Measurements from ENCODE around the gene NTSR2. TPM values are rescaled to one million over a fixed set of nuclear protein-coding genes. Genes with fewer than 3 reads are reported as not detected.

The NTSR2 gene
- total and polyA plus RNA-seq, 7 donors: 0.04 to 0.60 TPM; not detected in 5

- Histone ChIP-seq H3K9me3 (no peaks in the 10 kb centered on the region), H3K27me3 (peaks cover 0 to 24% (median 8%) of the 10 kb centered on the region in 3 donors), H3K27ac (no peak overlapping the region), H3K4me3 (no peak overlapping the region), H3K36me3 (no peaks in the 10 kb centered on the region), H3K4me1 (no peaks in the 10 kb centered on the region)
- intact Hi-C loops (cut with DNase I): loop anchor here (5.0 kb wide), 1 partner anchor 205 kb away; no protein-coding TSS in a partner anchor
- TF ChIP-seq CTCF (IDR thresholded peaks at IDR 0.05) (peak in 3 of 4 experiments; percentile 12 to 55 (median 32)), POLR2AphosphoS5 (IDR thresholded peaks at IDR 0.05) (no peak)
- peak; percentile 53 for DNase-seq
- WGBS, 2 donors: 67 to 68% methylated on average over 31 of the region's 31 CpGs
Measured at GRCh38 chr2:11681722-11682589, 12.0 kb upstream of the NTSR2 start.

- WGBS, 2 donors: 88 to 90% methylated on average over 15 of the region's 15 CpGs
- peaks cover 0 to 29% (median 8%) of the 10 kb centered on the region in 3 donors for H3K27me3 ChIP-seq
- DNase-seq: peak; percentile 15
- no peak overlapping the region for H3K4me3 ChIP-seq
- no peaks in the 10 kb centered on the region for H3K36me3 ChIP-seq
- no peak overlapping the region for H3K27ac ChIP-seq
- H3K4me1 ChIP-seq: no peaks in the 10 kb centered on the region
- no peaks in the 10 kb centered on the region for H3K9me3 ChIP-seq
- intact Hi-C loops (cut with DNase I): loop anchor here (5.0 kb wide), 1 partner anchor 204 kb away; no protein-coding TSS in a partner anchor
- TF ChIP-seq EP300 (IDR thresholded peaks at IDR 0.05) (no peak), CTCF (IDR thresholded peaks at IDR 0.05) (no peak), POLR2AphosphoS5 (IDR thresholded peaks at IDR 0.05) (no peak), POLR2A (IDR thresholded peaks at IDR 0.05) (no peak)
Measured at GRCh38 chr2:11680901-11681721, 11.1 kb upstream of the NTSR2 start.

- intact Hi-C loops (cut with DNase I): loop anchor here (5.0 kb wide), 1 partner anchor 203 kb away; no protein-coding TSS in a partner anchor
Measured at GRCh38 chr2:11680182-11680900, 10.3 kb upstream of the NTSR2 start.

More at GRCh38 chr2:11680182-11680900, 10.3 kb upstream of the NTSR2 start:
- no peaks in the 10 kb centered on the region for H3K9me3 ChIP-seq
- no peaks in the 10 kb centered on the region for H3K36me3 ChIP-seq
- H3K4me3 ChIP-seq: no peak overlapping the region
- TF ChIP-seq CTCF (IDR thresholded peaks at IDR 0.05) (no peak), EP300 (IDR thresholded peaks at IDR 0.05) (no peak), POLR2AphosphoS5 (IDR thresholded peaks at IDR 0.05) (no peak), POLR2A (IDR thresholded peaks at IDR 0.05) (no peak)
- peak; percentile 55 for DNase-seq
- 66 to 85% methylated on average over 16 of the region's 16 CpGs for WGBS, 2 donors
- H3K27ac ChIP-seq: no peak overlapping the region
- H3K4me1 ChIP-seq: no peaks in the 10 kb centered on the region
- H3K27me3 ChIP-seq: peaks cover 0 to 35% (median 8%) of the 10 kb centered on the region in 3 donors
